Mammary epithelial cell (primary cell): ENCODE data around the gene MTMR2.
"Not testable (repeated sequence)": the region's sequence is repeated elsewhere in the genome, so short reads cannot be mapped to it uniquely, and the experiment has no call there.

Experiments
- EZH2 ChIP-seq: IDR thresholded peaks from 2 replicates; pipeline ENCODE4 v1.6.1; 2012; ENCODE audit warnings: low read length, inconsistent platforms, borderline replicate concordance
- TF ChIP-seq, protein P1 (sequence below), 2 donors: IDR thresholded peaks in 1 of 2; conservative IDR thresholded peaks in 1 of 2; 2 replicates each; pipeline ENCODE4 v1.5.1; 2011 to 2012; ENCODE audit warnings: inconsistent platforms in 2 of 2, low read length in 2 of 2, mild to moderate bottlenecking in 2 of 2, control low read depth in 1 of 2, low read depth in 1 of 2; ENCODE audit not compliant: insufficient read depth in 1 of 2; ENCODE audit errors: extremely low read depth in 1 of 2

DNA sequence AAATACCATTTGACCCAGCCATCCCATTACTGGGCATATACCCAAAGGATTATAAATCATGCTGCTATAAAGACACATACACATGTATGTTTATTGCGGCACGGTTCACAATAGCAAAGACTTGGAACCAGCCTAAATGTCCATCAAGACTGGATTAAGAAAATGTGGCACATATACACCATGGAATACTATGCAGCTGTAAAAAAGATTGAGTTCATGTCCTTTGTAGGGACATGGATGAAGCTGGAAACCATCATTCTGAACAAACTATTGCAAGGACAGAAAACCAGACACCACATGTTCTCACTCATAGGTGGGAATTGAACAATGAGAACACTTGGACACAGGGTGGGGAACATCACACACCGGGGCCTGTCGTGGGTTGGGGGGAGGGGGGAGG, 112.9 kb downstream of the MTMR2 start:
- TF ChIP-seq, protein P1, sequence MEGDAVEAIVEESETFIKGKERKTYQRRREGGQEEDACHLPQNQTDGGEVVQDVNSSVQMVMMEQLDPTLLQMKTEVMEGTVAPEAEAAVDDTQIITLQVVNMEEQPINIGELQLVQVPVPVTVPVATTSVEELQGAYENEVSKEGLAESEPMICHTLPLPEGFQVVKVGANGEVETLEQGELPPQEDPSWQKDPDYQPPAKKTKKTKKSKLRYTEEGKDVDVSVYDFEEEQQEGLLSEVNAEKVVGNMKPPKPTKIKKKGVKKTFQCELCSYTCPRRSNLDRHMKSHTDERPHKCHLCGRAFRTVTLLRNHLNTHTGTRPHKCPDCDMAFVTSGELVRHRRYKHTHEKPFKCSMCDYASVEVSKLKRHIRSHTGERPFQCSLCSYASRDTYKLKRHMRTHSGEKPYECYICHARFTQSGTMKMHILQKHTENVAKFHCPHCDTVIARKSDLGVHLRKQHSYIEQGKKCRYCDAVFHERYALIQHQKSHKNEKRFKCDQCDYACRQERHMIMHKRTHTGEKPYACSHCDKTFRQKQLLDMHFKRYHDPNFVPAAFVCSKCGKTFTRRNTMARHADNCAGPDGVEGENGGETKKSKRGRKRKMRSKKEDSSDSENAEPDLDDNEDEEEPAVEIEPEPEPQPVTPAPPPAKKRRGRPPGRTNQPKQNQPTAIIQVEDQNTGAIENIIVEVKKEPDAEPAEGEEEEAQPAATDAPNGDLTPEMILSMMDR (conservative IDR thresholded peaks at IDR 0.05 in 1 of 2, IDR thresholded peaks at IDR 0.05 in 1 of 2; ENCODE audit: extremely low read depth in 1 of 2, insufficient read depth in 1 of 2, low read depth in 1 of 2, low read length in 2 of 2) = not testable (repeated sequence)
- TF ChIP-seq EZH2 = not testable (repeated sequence)
